ENCODE measurements around the gene LYPD5.
"Not testable (repeated sequence)": the region's sequence is repeated elsewhere in the genome, so short reads cannot be mapped to it uniquely, and the experiment has no call there.

LYPD5 gene

GRCh38 chr19:43818500-43818899, 16.3 kb upstream of the LYPD5 start:
- H3K27ac ChIP-seq (ENCODE audit: low read length) = no peak overlapping the region
- H3K9ac ChIP-seq (ENCODE audit: low read depth, low read length) = no peak overlapping the region
- H3K4me3 ChIP-seq (ENCODE audit: low read length) = no peak overlapping the region
- H3K27me3 ChIP-seq (ENCODE audit: insufficient read depth, low read length) = no peaks in the 10 kb centered on the region
- H3K36me3 ChIP-seq (ENCODE audit: insufficient read depth, low read depth, low read length) = no peaks in the 10 kb centered on the region
- peaks cover 44% of the 10 kb centered on the region for H3K9me3 ChIP-seq (ENCODE audit: insufficient read depth, low read depth, low read length)
- no peaks in the 10 kb centered on the region for H3K4me1 ChIP-seq (ENCODE audit: insufficient read depth, low read length)

DNA sequence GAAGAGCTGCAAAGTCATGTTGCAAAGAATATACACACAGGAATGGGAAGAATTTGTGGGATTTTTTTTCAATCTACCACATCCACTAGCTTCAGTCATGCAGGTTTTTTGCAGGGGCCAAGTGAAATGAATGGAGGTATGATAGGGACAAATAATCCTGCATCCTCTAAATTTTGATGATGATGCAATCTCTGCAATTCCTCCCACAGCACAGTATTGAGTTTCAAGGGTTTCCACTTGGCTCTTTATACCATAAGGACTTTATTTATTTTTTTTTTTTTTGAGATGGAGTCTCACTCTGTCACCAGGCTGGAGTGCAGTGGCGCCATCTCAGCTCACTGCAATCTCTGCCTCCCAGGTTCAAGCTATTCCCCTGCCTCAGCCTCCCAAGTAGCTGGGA, 15.2 kb upstream of the LYPD5 start:
- not testable (repeated sequence) for H3K9ac ChIP-seq (ENCODE audit: low read depth, low read length); H3K4me3 ChIP-seq (ENCODE audit: low read length); H3K27ac ChIP-seq (ENCODE audit: low read length)

DNA sequence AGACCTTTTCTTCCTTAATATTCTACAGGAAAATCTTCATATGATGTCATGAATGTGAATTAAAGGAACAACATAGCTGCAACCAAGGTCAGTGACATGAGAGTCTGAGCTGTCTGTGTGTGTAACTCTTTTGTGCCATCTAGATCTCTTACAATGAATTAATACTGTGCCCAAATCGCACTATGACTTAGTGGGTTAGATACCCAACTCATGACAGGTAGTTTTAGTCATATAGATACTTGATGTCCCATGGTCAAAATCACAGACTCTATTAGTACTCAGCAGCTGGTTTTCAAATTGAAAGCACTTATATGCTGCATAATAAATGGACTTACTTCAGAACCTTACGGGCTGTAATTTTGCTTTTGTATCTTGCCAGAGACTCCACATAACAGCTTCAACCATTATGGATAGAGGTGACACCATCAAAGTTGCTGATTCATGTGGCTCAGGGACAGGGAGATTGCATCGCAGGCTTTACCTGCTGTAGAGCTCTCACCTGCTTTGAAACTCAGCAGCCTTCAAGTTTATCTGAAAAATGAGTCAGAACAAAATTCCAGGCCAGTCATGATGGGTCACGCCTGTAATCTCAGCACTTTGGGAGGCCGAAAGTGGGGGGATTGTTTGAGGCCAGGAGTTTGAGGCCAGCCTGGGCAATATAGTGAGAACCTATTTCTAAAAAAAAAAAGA, 12.6 kb upstream of the LYPD5 start:
- Histone ChIP-seq H3K4me1 (ENCODE audit: insufficient read depth, low read length) (no peaks in the 10 kb centered on the region), H3K9me3 (ENCODE audit: insufficient read depth, low read depth, low read length) (peaks cover 28% of the 10 kb centered on the region), H3K27ac (ENCODE audit: low read length) (no peak overlapping the region), H3K36me3 (ENCODE audit: insufficient read depth, low read depth, low read length) (no peaks in the 10 kb centered on the region), H3K9ac (ENCODE audit: low read depth, low read length) (no peak overlapping the region), H3K4me3 (ENCODE audit: low read length) (no peak overlapping the region), H3K27me3 (ENCODE audit: insufficient read depth, low read length) (no peaks in the 10 kb centered on the region; the same call in 1 of the 2 replicates)

More for the DNA sequence above, 15.2 kb upstream of the LYPD5 start:
- not testable (repeated sequence) for H3K36me3 ChIP-seq (ENCODE audit: insufficient read depth, low read depth, low read length); H3K4me1 ChIP-seq (ENCODE audit: insufficient read depth, low read length); H3K27me3 ChIP-seq (ENCODE audit: insufficient read depth, low read length)
- H3K9me3 ChIP-seq (ENCODE audit: insufficient read depth, low read depth, low read length) = peaks cover 44% of the 10 kb centered on the region

GRCh38 chr19:43812688-43813087, 10.4 kb upstream of the LYPD5 start:
- H3K36me3 ChIP-seq (ENCODE audit: insufficient read depth, low read depth, low read length) = no peaks in the 10 kb centered on the region
- no peak overlapping the region for H3K27ac ChIP-seq (ENCODE audit: low read length)
- no peaks in the 10 kb centered on the region; the same call in 1 of the 2 replicates for H3K27me3 ChIP-seq (ENCODE audit: insufficient read depth, low read length)
- no peak overlapping the region for H3K4me3 ChIP-seq (ENCODE audit: low read length)
- H3K4me1 ChIP-seq (ENCODE audit: insufficient read depth, low read length) = no peaks in the 10 kb centered on the region
- H3K9me3 ChIP-seq (ENCODE audit: insufficient read depth, low read depth, low read length) = peaks cover 15% of the 10 kb centered on the region
- no peak overlapping the region for H3K9ac ChIP-seq (ENCODE audit: low read depth, low read length)

DNA sequence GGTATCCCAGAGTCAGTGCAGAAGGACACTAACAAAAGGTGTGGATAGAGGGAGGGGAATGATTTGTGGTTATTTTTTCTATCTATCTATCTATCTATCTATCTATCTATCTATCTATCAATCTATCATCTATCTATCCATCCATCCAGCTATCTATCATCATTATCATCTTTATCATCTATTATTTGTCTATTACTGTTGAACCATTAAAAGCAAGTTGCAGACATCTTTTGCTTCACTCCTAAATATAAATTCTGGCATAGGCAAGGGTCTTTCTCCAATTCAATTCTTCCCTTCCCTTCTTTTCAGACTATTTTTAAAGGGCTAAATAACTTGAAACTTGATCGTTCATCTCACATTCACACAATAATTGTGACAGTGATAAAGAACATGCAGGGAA, 10.0 kb upstream of the LYPD5 start:
- Histone ChIP-seq H3K9me3 (ENCODE audit: insufficient read depth, low read depth, low read length) (peaks cover 12% of the 10 kb centered on the region), H3K4me1 (ENCODE audit: insufficient read depth, low read length) (no peaks in the 10 kb centered on the region), H3K4me3 (ENCODE audit: low read length) (no peak overlapping the region), H3K9ac (ENCODE audit: low read depth, low read length) (no peak overlapping the region), H3K36me3 (ENCODE audit: insufficient read depth, low read depth, low read length) (no peaks in the 10 kb centered on the region), H3K27ac (ENCODE audit: low read length) (no peak overlapping the region), H3K27me3 (ENCODE audit: insufficient read depth, low read length) (no peaks in the 10 kb centered on the region; the same call in 1 of the 2 replicates)

- no peaks in the 10 kb centered on the region for H3K36me3 ChIP-seq (ENCODE audit: insufficient read depth, low read depth, low read length)
- H3K27ac ChIP-seq (ENCODE audit: low read length) = no peak overlapping the region
- H3K4me1 ChIP-seq (ENCODE audit: insufficient read depth, low read length) = no peaks in the 10 kb centered on the region
- H3K27me3 ChIP-seq (ENCODE audit: insufficient read depth, low read length) = no peaks in the 10 kb centered on the region; the same call in 1 of the 2 replicates
- H3K4me3 ChIP-seq (ENCODE audit: low read length) = no peak overlapping the region
- H3K9ac ChIP-seq (ENCODE audit: low read depth, low read length) = no peak overlapping the region
- peaks cover 8% of the 10 kb centered on the region for H3K9me3 ChIP-seq (ENCODE audit: insufficient read depth, low read depth, low read length)
Measured at GRCh38 chr19:43811837-43812236, 9.6 kb upstream of the LYPD5 start.

DNA sequence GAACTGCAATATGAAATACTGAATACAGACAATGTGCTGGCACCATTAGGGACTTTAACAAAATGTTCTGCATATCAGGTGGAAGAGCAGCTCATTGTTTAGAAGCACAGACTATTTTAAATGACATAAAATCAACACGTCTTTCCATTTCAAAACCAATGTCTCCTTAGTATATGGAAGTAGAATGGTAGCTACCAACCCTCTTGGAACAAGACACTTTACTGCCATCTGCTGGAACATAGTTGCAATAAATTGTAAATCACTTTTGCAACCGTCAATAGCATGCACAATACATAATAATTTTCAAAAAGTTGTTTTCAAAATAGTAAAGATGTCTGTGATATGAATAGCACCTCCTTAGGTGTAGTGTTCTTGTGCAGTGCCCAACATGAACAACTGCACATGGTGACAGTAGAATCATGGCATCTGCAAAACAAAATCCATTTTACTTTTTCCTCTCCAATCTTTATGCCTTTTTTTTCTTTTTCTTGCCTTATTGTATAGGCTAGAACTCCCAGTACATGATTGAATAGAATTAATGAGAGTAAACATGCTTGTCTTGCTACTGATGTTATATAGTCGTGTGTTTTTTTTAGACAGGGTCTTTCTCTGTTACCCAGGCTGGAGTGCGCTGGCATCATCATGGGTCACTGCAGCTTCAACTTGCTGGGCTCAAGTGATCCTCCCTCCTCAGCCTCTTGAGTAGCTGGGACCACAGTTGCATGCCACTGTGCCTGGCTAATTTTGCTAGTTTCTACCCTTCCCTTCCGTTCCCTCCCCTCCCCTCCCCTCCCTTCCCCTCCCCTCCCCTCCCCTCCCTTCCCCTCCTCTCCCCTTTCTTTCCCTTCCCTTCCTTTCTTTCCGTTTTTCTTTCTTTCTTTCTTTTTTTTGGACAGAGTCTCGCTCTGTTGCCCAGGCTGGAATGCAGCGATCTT, 7.8 kb upstream of the LYPD5 start:
- H3K4me1 ChIP-seq (ENCODE audit: insufficient read depth, low read length) = no peaks in the 10 kb centered on the region
- H3K36me3 ChIP-seq (ENCODE audit: insufficient read depth, low read depth, low read length) = no peaks in the 10 kb centered on the region
- H3K27ac ChIP-seq (ENCODE audit: low read length) = no peak overlapping the region
- no peaks in the 10 kb centered on the region; the same call in 1 of the 2 replicates for H3K27me3 ChIP-seq (ENCODE audit: insufficient read depth, low read length)
- no peak overlapping the region for H3K4me3 ChIP-seq (ENCODE audit: low read length)
- no peak overlapping the region for H3K9ac ChIP-seq (ENCODE audit: low read depth, low read length)
- no peaks in the 10 kb centered on the region; the same call in 1 of the 2 replicates for H3K9me3 ChIP-seq (ENCODE audit: insufficient read depth, low read depth, low read length)

DNA sequence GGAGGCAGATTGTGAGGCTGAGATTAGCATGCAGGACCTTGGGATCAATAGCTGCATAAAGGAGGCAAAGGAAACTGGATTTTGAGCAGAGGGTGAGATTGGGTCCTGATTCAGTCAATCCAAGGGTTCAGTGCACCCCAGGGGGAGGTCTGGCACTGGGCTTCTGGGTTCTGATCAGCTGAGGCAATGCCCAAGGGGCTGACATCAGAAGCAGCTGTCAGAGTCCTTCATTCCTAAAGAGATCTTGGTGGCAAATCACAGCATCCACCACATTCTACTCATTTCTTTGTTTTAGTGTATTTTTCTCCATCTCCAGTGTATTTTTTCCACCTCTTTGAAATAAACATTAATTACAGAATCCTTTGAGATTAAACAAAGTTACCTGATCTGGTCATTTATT, 5.4 kb upstream of the LYPD5 start:
- Histone ChIP-seq H3K27me3 (ENCODE audit: insufficient read depth, low read length) (no peaks in the 10 kb centered on the region; the same call in 1 of the 2 replicates), H3K36me3 (ENCODE audit: insufficient read depth, low read depth, low read length) (no peaks in the 10 kb centered on the region), H3K9ac (ENCODE audit: low read depth, low read length) (no peak overlapping the region), H3K4me1 (ENCODE audit: insufficient read depth, low read length) (no peaks in the 10 kb centered on the region), H3K27ac (ENCODE audit: low read length) (no peak overlapping the region), H3K4me3 (ENCODE audit: low read length) (no peak overlapping the region), H3K9me3 (ENCODE audit: insufficient read depth, low read depth, low read length) (no peaks in the 10 kb centered on the region)

GRCh38 chr19:43806848-43807247, 4.6 kb upstream of the LYPD5 start:
- Histone ChIP-seq H3K9me3 (ENCODE audit: insufficient read depth, low read depth, low read length) (no peaks in the 10 kb centered on the region), H3K27me3 (ENCODE audit: insufficient read depth, low read length) (no peaks in the 10 kb centered on the region; the same call in 1 of the 2 replicates), H3K36me3 (ENCODE audit: insufficient read depth, low read depth, low read length) (no peaks in the 10 kb centered on the region), H3K4me3 (ENCODE audit: low read length) (no peak overlapping the region), H3K4me1 (ENCODE audit: insufficient read depth, low read length) (no peaks in the 10 kb centered on the region), H3K27ac (ENCODE audit: low read length) (no peak overlapping the region), H3K9ac (ENCODE audit: low read depth, low read length) (no peak overlapping the region)

DNA sequence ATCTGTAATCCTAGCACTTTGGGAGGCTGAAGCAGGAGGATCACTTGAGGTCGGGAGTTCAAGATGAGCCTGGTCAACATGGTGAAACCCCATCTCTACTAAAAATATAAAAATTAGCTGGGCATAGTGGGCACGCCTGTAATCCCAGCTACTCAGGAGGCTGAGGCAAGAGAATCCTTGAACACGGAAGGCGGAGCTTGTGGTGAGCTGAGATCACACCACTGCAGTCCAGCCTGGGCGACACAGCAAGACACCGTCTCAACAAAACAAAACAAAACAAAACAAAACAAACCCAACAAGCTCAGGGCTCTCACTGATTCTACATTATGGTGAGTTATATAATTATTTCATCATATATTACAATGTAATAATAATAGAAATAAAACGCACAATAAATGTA, 4.2 kb upstream of the LYPD5 start:
- H3K27ac ChIP-seq (ENCODE audit: low read length); H3K4me1 ChIP-seq (ENCODE audit: insufficient read depth, low read length); H3K9me3 ChIP-seq (ENCODE audit: insufficient read depth, low read depth, low read length); H3K36me3 ChIP-seq (ENCODE audit: insufficient read depth, low read depth, low read length); H3K4me3 ChIP-seq (ENCODE audit: low read length); H3K27me3 ChIP-seq (ENCODE audit: insufficient read depth, low read length); H3K9ac ChIP-seq (ENCODE audit: low read depth, low read length): not testable (repeated sequence)

- Histone ChIP-seq H3K4me3 (ENCODE audit: low read length) (no peak overlapping the region), H3K9ac (ENCODE audit: low read depth, low read length) (no peak overlapping the region), H3K36me3 (ENCODE audit: insufficient read depth, low read depth, low read length) (no peaks in the 10 kb centered on the region), H3K27me3 (ENCODE audit: insufficient read depth, low read length) (peaks cover 22% of the 10 kb centered on the region), H3K4me1 (ENCODE audit: insufficient read depth, low read length) (no peaks in the 10 kb centered on the region), H3K9me3 (ENCODE audit: insufficient read depth, low read depth, low read length) (no peaks in the 10 kb centered on the region), H3K27ac (ENCODE audit: low read length) (no peak overlapping the region)
Measured at GRCh38 chr19:43804432-43804831, 2.2 kb upstream of the LYPD5 start.

All from iPS-20b (cell line).